ENCODE data around the gene SCYL1. TPM values are rescaled to one million over a fixed set of nuclear protein-coding genes. Genes with fewer than 3 reads are reported as not detected.

The SCYL1 gene
- total RNA-seq, 1 experiment from 2014 or later: 54.7 TPM

DNA sequence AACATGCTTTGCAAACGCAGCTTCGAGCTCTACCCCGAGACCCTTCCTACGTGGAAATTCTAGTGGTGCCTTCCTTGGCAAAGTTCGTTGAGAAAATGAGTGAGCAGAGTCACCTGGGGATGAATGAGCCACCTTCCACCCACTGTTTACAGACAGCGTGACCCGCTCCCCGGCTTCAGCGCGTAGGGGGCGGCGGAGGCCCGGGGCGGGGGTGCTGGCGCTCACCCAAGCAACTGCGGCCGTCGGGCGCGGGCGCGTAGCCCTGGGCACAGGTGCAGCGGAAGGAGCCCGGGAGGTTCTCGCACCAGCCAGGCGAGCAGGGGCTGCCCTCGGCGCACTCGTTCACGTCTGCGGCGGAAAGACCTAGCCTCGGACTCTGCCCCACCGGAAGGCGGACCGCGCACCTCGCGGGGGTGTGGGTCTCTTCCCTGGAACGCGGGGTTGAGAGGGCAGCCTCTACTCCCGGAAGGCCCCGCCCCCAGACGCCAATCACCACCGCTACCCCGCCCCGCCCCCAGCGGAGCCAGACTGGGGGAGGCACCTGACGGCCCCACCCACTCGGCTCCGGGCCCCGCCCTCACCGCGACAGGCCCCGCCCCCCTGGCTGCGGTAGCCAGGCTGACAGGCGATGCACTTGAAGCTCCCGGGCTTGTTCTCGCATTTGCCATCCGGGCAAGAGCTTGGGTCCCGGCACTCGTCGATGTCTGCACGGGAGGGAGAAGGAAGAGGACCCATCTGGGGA, 21.5 kb downstream of the SCYL1 start:
- Histone ChIP-seq H3T11ph (ENCODE audit: low read length) (no peak overlapping the region), H2AK5ac (ENCODE audit: insufficient read length, low read length) (no peak overlapping the region), H2BK120ac (ENCODE audit: low read depth, low read length, poor library complexity, severe bottlenecking) (no peak overlapping the region), H2BK20ac (ENCODE audit: low read depth, low read length, poor library complexity, severe bottlenecking) (no peak overlapping the region), H3K9ac (ENCODE audit: extremely low read depth, insufficient read length, low read length) (no peak overlapping the region), H3K56ac (ENCODE audit: insufficient read length, low read depth, low read length) (no peak overlapping the region), H4K8ac (replicated peaks; ENCODE audit: insufficient read length, low read depth, low read length) (no peak overlapping the region), H3K79me2 (ENCODE audit: insufficient read depth, low read length) (no peaks in the 10 kb centered on the region), H3K4ac (ENCODE audit: low read depth, low read length) (no peak overlapping the region), H4K5ac (ENCODE audit: insufficient read length, low read depth, low read length) (no peak overlapping the region), H3K27me3 (ENCODE audit: insufficient read depth, low read length) (peaks cover 4% of the 10 kb centered on the region; the same call in 1 of the 2 replicates), H2BK12ac (ENCODE audit: insufficient read length, low read depth, low read length) (no peak overlapping the region), H3K14ac (ENCODE audit: insufficient read depth, low read length) (no peak overlapping the region), H3K79me1 (ENCODE audit: insufficient read depth, low read depth, low read length, poor library complexity, severe bottlenecking) (no peaks in the 10 kb centered on the region), H3K9me3 (ENCODE audit: control insufficient read depth, low read depth, low read length) (no peaks in the 10 kb centered on the region), H3K27ac (ENCODE audit: insufficient read length, low read depth, low read length) (no peak overlapping the region), H4K91ac (ENCODE audit: insufficient read length, low read depth, low read length) (no peak overlapping the region), H4K20me1 (ENCODE audit: control insufficient read depth, insufficient read depth, insufficient read length) (no peaks in the 10 kb centered on the region), H3K23me2 (ENCODE audit: insufficient read length, low read depth, low read length, poor library complexity, severe bottlenecking) (peaks cover 2% of the 10 kb centered on the region), H2AFZ (ENCODE audit: low read length) (no peak overlapping the region), H3K18ac (ENCODE audit: insufficient read length, low read depth, low read length) (no peak overlapping the region), H2BK15ac (ENCODE audit: low read depth, low read length) (no peak overlapping the region), H3K4me1 (ENCODE audit: insufficient read depth, low read length) (no peaks in the 10 kb centered on the region), H3K23ac (ENCODE audit: insufficient read length, low read depth, low read length) (no peak overlapping the region), H3K4me2 (ENCODE audit: insufficient read depth, insufficient read length, low read length) (peak overlapping the region; percentile 33), H2BK5ac (ENCODE audit: insufficient read length, low read length) (no peak overlapping the region)
- Mint-ChIP-seq H3K27me3 (ENCODE audit: low read depth) (peaks cover 85% of the 10 kb centered on the region), H3K27ac (no peak overlapping the region), H3K36me3 (ENCODE audit: insufficient read depth in 1 of 3, low read depth in 3 of 3) (no peaks in the 10 kb centered on the region; a peak in 1 of 7 replicates), H3K4me1 (peaks cover 17 to 31% of the 10 kb centered on the region in 2 experiments), H3K9me3 (peaks cover 0 to 2% of the 10 kb centered on the region in 2 experiments; a peak in 1 of 5 replicates), H3K4me3 (peak overlapping the region; percentile 57 to 73)
- no CpG with 5 or more reads among the region's 64 CpGs for WGBS (ENCODE audit: extremely low coverage, insufficient read length, low lambda C conversion rate)
- no peak for TF ChIP-seq CTCF (conservative IDR thresholded peaks at IDR 0.05)
- DNase-seq: peak; percentile 96
